SKM-1 treated with dmso at 0.1 percent for 144 hours (cell line): ENCODE data around the gene COL26A1.
"Not testable (repeated sequence)": the region's sequence is repeated elsewhere in the genome, so short reads cannot be mapped to it uniquely, and the experiment has no call there.

Experiments used
- DNase-seq: peaks from one replicate; lab custom pipeline; 2025; ENCODE audit not compliant: unreplicated experiment; lab: John Stamatoyannopoulos, UW

COL26A1 gene

DNA sequence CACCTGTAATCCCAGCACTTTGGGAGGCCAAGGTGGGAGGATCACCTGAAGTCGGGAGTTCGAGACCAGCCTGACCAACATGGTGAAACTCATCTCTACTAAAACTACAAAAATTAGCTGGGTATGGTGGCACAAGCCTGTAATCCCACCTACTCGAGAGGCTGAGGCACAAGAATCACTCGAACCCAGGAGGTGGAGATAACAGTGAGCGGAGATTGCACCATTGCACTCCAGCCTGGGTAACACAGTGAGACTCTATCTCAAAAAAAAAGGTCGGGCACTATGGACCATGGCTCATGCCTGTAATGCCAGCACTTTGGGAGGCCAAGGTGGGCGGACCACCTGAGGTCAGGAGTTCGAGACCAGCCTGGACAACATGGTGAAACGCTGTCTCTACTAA lies 127.8 kb downstream of the COL26A1 start:
- DNase-seq = not testable (repeated sequence)

DNA sequence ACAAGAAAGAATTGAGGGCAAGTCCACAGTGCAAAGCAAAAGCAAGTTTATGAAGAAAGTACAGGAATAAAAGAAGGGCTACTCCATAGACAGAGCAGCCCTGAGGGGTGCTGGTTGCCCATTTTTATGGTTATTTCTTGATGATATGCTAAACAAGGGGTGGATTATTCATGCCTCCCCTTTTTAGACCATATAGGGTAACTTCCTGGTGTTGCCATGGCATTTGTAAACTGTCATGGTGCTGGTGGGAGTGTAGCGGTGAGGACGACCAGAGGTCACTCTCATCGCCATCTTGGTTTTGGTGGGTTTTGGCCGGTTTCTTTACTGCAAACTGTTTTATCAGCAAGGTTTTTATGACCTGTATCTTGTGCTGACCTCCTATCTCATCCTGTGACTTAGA lies 128.8 kb downstream of the COL26A1 start:
- DNase-seq = not testable (repeated sequence)

DNA sequence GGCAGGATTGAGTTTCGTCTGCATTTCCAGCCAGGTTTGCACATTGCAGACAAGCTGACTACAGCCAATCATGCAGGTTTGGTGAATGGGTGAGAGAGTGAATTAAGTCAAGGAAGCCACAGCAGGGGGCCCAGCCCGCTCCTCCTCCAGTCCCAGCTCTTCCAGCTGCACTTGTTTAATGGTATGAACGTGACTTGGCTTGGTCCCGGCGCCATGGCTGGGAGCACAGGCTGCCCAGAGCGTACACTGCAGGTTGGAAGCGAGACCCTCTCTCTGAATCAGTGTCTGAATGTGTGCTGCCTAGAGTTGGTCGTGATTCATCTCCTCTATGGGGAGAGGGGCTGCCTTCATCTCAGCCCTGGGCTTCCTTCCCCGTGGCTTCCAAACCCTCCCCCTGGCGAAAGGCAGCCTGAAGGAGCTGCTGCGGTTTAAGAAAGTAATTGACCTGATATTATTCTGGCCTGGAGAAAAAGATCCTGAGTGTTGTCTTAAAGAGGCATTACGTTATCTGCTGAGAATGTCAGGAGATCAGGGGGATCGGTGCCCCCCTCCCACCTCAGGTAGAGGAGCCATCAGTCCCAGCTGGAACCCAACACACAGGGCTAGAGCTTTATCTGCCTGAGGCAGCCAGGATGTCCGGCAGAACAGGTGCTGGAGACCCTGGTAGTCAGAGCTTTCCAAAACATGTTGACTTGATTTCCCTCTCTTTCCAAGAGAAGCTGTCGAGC lies 132.1 kb downstream of the COL26A1 start:
- DNase-seq = no peak

DNA sequence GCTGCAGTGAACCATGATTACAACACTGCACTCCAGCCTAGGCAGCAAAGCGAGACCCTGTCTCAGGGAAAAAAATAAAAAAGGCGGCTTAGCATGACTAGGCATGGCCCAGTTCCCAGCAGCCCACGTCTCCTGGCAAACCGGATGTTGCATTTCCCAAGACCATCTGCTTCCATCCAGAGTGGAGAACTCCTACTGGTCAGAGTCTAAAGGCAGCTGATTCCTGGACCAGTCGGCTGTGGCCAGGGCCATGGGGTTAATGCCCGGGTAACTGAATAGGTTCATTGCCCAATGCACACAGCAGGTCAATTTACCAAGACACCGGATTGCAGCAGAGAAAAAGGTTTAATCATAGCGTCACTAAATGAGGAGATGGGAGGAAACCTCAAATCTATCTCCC lies 133.3 kb downstream of the COL26A1 start:
- no peak for DNase-seq

DNA sequence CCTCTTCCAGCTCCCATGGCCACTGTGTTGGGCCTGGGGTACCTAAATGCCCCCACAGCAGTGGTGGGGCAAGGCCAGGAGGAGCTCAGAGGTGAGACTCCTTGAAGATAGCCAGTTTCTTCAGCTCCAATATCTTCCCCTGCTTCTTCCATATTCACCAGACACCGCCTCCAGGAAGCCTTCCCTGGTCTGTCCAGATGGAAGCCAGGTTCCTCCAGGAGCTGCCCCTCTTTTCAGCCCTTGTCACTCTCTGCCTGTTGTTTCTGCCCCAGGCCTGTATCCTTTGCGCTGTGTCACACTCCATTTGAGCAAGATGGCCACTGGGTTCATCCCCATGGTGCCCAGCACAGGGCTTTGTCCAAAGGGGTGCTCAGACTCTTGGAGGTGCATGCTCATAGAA lies 138.7 kb downstream of the COL26A1 start:
- no peak for DNase-seq

DNA sequence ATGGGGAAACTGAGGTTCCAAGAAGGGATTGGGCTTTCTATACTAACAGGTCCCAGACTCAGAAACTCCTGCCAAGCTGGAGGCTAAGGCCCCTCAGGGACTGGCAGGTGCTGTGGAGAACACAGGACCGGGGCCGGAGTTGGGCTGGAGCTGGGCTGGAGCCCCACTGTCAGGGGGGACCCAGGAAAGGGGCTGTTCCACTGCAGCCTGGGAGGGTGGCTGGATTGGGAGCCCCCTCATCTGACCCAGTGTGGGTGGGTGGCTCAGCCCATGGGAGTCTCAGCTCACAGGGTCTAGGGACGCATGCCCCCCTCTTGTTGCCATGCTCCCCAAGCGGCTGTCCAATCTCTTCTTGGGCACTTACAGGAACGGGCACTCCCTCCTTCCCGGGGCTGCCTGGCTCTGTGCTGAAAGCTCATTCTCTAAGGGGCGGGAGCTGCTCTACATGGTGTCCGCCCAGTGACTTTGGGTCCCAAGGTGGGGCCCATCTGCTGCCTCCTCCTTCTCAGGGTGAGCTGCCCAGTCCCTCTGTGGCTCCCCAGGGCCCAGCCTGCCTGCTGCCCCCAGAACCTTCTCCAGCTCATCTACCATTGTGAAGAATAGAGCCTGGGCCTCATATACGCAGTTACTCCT lies 139.9 kb downstream of the COL26A1 start:
- DNase-seq = no peak

DNA sequence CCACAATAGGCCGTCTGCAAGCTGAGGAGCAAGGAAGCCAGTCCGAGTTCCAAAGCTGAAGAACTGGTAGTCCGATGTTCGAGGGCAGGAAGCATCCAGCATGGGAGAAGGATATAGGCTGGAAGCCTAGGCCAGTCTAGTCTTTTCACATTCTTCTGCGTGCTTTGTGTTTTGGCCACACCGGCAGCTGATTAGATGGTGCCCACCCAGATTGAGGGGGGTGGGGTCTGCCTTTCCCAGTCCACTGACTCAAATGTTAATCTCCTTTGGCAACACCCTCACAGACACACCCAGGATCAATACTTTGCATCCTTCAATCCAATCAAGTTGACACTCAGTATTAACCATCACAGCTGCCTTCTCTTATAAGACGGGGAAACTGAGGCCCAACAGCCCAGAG lies 142.8 kb downstream of the COL26A1 start:
- not testable (repeated sequence) for DNase-seq

DNA sequence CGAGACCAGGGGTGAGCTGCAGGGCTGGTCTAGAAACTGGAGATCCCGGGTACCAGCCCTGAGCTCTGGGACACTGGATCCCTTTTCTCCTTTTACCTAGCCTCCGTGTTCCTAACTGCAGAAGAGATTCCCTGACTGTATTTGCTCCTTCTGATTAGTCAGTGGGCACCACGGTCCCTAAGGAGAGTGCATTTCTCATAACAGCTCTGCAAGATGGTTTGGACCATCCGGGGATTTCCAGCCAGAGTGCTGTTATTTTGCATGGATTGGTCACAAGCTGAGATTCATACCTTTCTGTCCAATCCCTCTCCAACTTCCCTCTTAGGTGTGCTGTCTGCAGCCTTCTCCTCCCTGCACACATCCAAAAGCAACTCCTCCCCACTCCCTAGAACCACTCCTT lies 143.9 kb downstream of the COL26A1 start:
- DNase-seq = no peak

DNA sequence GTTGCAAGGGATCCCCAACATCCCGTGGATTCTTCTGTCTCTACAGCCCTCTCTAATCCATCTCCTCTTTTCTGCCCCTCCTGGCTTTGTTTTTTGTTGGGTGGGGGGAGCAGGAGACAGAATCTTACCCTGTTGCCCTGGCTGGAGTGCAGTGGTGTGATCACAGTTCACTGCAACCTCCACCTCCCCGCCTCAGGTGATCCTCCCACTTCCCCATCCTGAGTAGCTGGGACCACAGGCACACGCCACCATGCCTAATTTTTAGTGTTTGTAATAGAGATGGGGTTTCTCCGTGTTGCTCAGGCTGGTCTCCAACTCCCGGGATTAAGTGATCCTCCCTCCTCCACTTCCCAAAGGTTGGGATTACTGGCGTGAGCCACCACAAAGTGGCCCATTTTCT lies 144.7 kb downstream of the COL26A1 start:
- DNase-seq = no peak

DNA sequence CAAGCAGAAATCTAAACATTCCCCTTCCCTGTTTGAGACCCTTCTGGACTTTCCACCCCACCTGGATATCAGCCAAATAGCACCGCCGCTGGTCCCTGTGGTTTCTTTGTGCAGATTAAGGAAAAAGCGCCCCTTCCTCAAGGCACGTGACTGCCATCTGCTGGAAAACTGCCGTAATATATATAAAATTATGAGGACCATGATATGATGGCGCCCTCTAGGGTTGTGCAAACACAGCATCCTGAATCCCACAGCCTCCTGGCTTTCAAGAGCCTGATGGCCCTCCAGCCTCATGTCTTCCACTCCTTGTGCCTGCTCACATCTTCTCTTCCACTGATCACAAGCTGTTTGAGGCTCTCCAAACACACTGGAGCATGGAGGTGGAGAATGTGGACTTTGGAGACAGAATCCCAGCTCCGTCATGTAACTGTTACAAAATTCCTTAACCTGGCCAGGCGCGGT lies 145.1 kb downstream of the COL26A1 start:
- DNase-seq = peak; percentile 49

DNA sequence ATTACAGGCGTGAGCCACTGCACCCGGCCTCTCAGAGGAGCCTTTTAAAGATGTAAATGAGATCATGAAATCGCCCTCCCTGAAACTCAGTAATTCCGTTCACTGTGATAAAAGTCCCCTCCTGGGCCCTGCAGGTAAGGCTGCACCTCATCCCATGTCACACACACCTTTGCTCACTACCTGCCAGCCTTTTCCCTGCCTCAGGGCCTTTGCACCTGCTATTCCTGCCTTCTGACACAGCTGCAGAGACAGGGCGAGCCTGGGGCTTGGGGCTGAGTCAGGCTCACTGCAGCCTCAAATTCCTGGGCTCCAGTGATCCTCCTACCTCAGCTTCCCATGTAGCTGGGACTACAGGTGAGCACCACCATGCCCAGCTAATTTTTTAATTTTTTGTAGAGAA lies 147.6 kb downstream of the COL26A1 start:
- no peak for DNase-seq

DNA sequence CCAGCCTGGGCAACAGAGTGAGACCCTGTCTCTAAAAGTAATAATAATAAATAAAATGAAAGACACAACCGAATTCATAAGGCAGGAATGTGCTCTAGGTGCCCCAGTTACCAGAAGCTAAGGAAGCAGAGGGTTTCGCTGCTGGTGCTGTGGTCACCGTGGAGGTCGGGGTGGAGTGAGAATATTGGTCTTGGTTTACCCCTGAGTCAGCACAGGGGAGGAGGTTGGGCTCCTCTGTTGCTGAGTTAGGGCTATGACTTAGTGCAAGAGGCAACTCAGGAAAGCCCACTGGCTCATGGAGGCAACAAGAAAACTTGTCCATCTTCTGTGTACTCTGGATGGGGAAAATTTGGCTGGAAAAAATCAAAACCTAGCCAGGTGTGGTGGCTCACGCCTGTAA lies 149.3 kb downstream of the COL26A1 start:
- no peak for DNase-seq

DNA sequence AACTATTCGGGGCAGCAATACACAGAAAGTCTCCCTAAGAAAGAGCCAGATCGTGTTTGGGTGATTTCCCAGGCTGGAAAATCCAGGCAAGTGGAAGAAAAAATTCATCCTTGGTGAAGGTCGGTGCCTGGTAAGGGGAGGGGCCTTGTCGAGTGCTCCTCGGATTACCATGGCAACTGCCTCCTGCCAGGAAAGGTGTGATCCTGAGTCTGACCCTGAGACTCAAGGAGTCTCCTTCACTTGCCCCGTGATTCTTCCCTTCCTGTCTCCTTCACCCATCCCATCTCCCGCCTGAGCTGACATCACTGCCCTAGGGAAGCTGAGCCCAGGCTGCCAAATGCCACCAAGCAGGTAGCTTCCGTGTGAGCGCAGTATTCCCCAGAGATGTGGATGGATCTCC lies 154.2 kb downstream of the COL26A1 start:
- no peak for DNase-seq

DNA sequence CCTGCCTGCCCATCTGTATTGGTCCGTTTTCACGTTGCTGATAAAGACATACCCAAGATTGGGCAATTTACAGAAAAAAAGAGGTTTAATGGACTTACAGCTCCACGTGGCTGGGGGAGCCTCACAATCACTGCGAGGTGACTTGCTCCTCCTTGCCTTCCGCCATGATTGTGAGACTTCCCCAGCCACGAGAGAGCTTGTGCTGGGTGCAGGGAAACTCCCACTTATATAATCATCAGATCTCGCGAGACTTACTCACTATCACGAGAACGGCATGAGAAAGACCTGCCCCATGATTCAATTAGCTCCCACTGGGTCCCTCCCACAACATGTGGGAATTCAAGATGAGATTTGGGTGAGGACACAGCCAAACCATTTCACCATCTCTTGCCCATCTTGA lies 154.6 kb downstream of the COL26A1 start:
- no peak for DNase-seq

DNA sequence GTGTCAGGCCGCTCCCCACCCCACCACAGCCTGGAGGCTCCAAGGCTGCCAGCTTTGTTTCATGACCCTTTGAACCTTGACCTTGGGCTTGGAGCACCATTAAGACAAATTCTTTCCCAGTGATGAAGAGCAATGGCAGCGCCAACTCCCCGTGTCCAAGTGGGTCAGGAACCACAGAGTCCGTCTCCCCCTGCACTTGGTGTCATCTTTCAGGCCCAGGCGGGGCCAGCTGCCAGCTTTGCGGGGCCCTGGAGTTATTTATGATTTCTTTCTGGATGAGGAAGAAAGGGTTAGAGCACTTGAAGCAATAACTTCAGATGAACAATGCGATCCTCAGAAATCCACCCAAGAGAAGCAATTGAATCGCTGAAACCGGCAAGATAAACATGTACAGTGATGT lies 155.7 kb downstream of the COL26A1 start:
- no peak for DNase-seq

DNA sequence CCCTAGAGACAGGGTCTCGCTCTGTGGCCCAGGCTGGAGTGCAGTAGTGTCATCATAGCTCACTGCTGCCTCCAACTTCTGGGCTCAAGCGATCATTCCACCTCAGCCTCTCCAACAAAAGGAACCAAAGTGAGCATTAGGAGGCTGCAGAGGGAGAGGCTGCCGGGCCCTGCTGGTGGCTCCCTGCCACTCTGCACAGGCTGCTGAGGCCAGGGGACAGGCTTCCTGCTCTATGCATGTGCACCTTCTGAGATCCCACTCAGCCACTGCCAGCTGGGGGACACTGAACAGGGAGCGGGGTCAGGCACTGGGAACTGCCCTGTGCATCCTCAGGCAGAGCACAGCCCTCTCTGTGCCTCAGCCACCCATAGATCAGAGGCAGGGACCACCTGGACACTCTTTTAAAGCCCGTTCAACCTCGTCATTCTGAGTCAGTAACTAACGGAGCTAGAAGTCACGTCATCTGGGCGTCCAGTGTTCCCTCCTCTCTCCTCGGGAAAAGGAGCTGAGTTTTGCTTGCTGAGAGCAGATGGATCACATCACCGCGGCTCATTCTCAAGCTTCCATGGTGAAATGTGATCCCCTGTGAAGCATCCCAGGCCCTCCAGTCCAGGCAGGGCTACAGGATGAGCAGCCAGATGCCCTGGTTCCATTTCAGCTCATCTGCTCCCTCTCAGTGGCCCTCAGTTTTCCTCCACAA lies 156.8 kb downstream of the COL26A1 start:
- no peak for DNase-seq

DNA sequence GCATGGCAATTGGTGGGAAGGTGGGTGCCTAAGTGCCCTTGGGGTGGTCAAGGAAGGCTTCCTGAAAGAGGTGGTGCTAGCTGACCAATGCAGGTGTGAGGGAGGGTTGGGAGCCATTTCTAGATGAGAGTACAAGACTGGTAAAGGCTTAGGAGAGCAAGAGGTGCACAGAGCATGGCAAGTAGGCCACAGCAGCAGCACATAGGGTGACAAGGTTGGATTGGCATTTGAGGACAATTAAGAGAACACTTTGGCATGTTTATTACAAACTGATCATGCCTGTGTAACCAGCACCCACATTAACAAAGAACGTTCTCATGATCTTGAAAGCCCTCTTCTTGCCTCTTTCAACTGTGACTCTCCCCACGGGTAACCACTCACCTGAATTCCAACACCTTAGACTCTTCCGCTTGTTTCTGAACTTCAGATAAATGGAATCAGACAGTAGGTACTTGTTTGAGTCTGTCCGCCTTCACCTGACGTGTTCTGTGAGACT lies 158.8 kb downstream of the COL26A1 start:
- no peak for DNase-seq

DNA sequence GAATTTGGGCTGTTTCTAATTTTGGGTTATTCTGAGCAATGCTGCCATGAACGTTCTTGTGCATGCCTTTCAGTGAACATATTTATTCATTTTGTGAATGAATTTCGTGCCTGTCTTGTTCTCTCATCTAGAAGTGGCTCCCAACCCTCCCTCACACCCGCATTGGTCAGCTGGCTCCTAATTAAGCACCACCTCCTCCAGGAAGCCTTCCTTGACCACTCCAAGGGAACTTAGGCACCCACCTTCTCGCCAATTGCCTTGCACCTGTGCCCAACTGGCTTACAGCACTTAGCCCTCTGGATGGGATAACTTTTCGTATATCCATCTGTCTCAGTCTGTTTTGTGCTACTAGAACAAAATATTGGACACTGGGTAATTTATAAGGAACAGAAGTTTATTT lies 159.3 kb downstream of the COL26A1 start:
- no peak for DNase-seq

DNA sequence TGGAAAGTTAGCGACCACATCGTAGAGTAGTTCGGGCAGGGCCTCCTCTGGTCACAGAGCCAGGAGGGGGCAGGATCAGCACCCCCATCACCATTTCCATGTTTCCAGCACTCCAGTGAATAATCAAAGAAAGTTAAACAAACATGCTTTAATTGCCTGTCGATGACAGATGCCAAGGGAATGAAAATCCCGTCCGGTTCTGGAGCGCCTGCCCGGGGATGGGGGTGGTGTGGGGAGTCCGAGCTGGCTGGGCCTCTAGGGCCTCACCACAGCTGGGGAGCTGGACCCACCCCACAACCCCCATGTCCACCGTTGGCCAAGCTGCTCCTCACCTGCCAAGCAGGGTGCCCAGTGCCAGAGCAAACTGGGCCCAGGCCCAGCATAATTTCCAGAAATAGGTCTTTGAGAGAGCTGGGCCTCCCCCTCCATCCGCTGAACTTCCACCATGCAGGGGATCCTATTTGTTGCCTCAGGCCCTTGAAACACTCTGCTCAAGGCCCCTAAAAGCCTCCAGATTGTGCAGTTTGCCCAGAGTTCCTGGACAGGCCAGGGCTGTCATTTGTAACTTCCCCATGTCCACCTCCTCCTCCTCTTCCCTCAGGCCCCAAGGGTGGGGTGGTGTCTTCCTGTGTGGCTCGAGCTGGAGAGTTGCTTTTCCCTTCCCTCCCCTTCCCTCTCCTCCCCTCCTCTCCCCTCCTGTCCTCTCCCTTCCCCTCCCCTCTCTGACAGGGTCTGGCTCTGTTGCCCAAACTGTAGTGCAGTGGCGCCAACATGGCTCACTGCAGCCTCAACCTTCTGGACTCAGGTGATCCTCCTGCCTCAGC lies 165.4 kb downstream of the COL26A1 start:
- DNase-seq = peak; percentile 27

DNA sequence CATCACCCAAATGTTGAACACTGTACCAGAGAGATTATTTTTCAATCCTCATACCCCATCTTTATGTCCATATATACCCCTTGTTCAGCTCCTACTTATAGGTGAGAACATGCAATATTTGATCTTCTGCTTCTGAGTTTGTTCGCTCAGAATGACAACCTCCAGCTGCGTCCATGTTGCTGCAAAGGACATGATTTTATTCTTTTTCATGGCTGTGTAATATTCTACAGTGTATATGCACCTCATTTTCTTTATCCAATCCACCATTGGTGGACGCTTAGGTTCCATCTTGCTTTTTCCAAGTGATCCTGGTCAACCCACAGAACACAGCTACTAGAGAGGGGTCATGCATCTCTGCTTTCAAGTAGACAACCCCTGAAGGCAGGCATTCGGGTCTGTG lies 166.9 kb downstream of the COL26A1 start:
- no peak for DNase-seq

DNA sequence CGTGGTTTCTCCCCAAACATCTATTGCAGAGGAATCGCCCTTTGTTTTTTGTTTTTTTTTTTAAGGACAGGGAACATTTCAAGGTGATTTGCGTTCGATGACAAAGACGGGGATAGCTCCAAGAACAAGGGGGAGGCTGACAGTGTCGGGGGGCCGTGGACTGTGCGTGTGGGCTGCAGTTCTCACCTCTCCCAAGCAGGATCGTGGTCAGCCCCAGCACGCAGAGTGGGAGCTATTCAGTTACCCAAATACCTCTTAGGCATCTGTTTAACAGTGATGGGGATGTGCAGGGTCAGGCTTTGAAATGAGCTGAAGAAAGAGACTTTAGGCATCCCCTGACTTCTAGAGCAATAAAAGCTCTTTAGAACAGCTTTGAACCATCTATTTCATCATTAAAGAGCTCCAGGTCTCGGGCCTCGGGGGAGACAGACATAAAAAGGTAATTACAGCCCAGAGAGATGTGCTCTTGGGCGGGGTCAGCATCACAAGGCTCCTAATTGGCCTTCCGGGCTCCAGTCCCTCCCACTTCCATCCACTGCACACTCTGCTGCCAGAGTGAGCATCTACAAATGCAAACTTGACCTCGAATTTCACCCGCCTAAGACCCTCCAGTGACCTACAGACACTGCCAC lies 169.2 kb downstream of the COL26A1 start:
- no peak for DNase-seq
